Activated CD4-positive, alpha-beta T cell treated with anti-CD3 and anti-CD28 coated beads, Interleukin-2, amount 50 U/mL, for 24 hours (primary cell): ENCODE measurements around the gene RSPRY1.
"Not testable (repeated sequence)": the region's sequence is repeated elsewhere in the genome, so short reads cannot be mapped to it uniquely, and the experiment has no call there.

Source experiments
- DNase-seq, 2 donors: peaks; one replicate each; pipeline ENCODE4 v3.0.0-alpha.2; 2020; ENCODE audit warnings: low read depth in 1 of 2, low spot score in 1 of 2

Gene RSPRY1

DNA sequence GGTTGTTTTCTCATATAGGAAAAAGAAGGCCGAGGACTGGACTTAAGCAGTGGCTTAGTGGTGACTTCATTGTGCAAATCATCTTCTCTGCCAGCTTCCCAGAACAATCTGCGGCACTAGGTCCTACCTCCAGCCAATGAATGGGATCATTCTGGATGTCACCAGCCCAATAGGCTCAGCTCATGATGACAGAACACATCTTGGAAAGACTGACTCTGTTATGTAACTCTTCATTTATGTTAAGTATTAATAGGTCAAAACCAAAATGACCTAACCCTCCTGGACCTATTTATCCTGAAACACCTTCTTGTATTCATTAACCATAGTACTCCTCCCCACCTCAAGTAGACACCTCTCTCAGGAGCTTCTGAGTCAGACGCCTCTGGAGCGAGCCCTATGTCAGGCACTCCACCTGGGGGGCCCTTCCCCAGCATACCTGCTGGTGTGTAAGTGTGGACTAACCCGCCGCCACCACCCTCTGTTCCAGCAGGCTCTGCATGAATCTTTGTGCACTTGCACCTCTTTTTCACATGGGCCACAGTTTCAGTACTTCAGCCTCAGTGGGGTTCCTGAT lies 66.1 kb downstream of the RSPRY1 start:
- no peak for DNase-seq

GRCh38 chr16:57253466-57253865 lies 67.3 kb downstream of the RSPRY1 start:
- no peak for DNase-seq

- no peak for DNase-seq
Observed at GRCh38 chr16:57255686-57256415, 69.7 kb downstream of the RSPRY1 start.

DNA sequence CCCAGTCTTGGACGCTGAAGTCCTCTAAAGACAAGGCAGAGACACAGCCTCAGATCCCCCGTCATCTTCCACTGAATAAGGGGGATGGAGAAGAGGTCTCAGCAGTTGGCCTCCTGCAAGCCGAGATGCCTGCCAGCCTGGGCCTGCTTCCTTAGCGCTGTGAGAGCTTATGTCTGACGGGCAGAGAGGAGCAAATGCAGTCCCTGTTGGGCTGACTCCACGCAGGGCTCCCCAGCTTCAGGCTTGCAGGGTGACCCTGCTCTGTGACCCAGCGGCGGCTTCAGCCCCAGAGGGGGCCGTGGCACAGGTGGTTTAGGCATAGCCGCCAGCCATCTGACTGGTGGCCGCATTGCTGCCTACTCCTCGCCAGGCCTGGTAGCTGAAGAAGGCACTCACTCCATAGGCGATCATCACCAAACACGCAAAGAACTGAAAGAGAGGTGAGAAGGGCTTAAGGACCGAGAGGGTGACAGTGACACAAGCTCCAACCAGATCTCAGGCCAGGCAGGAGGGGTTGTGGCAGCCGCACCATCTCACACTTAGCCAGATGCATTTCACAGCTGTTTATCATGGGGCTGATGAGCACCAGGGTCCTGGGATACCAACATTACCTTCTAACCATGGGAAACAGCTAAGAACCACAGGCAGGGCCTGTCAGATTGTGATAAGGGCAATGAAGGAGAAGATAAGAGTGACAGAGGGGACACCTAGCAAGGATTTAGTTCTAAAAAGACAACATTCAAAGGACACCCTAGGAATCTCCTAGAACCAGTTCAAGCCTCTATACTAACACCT lies 70.7 kb downstream of the RSPRY1 start:
- no peak for DNase-seq

DNA sequence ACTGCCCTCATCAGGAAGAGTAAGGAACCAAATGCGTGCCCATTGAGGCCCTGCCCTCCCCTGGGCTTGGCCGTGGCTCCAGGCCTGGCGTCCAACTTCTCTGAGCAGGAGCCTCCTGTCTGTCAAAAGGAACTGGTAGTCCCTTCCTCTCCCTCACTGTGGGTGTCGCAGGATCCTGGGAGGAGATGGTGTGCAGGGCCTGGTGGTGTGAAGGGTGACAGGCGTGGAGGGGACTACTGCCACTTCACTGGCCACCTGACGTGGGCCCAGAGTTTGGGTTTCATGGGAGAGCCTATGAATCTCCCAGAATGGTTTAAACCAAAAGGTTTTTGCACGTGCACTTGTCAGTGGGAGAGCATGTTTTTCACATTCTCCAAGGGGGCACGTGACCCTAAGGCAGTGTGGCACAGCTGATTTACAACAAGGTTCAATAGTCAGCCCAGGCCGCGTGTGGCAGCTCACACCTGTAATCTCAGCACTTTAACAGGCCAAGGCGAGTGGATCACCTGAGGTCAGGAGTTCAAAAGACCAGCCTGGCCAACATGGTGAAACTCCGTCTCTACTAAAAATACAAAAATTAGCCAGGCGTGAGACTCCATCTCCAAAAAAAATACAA lies 71.4 kb downstream of the RSPRY1 start:
- no peak for DNase-seq

GRCh38 chr16:57258226-57258909 lies 72.2 kb downstream of the RSPRY1 start:
- no peak for DNase-seq

GRCh38 chr16:57258910-57259475 lies 72.9 kb downstream of the RSPRY1 start:
- no peak for DNase-seq

DNA sequence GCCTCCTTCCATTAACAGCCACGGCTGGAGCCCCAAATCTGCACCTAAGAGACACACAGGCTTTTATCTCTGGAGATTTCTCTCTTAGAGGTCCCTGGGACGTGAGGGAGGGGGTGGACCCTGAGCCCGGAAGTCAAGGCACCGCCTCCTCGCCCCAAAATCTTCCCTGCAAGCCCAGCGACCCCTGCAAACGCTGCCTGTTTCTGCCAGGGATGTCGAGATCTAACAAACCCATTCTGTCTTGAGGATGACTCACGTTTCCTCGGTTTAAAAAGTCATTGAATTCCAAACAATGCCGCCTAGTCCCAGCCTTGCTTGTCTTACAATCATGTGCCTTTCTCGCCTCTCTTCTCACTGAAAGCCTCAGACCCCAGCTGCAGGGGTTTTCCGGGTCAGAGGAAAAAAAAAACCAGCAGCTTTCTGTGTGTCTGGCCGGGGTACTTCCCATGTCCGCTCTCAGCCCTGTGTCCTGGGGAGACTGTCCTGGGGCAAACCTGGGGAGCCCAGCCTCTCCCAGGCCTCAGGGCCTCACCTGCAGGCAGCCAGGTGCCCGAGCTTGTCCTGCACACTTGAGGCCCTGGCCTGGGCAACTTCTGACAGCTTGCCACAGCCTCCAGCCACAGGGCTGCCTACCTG lies 74.3 kb downstream of the RSPRY1 start:
- DNase-seq = no peak

DNA sequence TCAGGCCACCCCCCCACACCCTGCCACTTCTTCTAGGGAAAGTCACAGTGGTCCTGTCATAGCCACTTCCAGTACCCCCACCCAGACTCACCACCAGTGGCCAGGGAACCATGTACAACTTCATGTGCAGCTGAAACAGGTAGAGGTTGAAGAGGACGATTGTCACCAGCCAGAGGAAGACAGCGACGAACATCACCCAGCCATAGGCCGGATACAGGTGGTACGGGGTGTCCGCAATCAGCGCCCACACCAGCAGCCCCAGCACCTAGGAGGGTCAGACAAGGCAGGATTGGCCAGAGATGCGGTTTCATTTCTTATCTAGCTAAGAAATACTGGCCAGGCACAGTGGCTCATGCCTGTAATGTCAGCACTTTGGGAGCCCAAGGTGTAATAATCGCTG lies 75.7 kb downstream of the RSPRY1 start:
- DNase-seq = no peak

DNA sequence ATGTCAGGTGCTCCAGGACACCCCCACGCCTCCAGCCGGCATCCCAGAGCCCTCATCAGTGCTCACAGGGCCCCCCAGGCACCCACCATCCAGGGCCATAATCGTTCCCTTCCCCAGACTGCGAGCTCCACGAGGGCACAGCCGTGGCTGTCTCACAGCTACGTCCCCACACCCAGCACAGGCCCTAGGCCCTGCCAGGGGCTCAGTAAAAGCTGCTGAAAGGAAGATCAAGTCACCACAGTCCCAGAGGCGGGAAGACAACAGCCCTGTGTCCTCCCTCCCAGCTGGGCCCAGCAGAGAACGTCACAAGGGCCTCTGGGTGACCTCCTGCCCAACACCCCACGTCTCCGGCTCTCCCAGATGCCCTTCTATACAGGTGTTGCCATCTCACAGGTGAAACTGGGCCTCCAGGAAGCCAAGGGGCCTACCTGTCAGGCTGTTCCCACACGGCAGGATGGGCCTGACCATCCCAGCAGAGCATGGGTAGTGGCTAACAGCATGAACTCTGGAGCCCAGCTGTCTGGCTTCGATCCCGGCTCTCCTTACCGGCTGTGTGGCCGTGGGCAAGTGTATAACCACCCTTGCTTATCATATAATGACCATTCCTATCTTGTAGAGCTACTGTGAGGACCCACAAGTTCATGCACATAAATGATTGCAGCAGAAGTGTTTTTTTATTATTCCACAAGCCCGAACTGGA lies 76.9 kb downstream of the RSPRY1 start:
- DNase-seq = no peak

- no peak for DNase-seq
Observed at GRCh38 chr16:57263541-57264351, 77.6 kb downstream of the RSPRY1 start.

GRCh38 chr16:57264381-57264780 lies 78.3 kb downstream of the RSPRY1 start:
- DNase-seq = no peak

DNA sequence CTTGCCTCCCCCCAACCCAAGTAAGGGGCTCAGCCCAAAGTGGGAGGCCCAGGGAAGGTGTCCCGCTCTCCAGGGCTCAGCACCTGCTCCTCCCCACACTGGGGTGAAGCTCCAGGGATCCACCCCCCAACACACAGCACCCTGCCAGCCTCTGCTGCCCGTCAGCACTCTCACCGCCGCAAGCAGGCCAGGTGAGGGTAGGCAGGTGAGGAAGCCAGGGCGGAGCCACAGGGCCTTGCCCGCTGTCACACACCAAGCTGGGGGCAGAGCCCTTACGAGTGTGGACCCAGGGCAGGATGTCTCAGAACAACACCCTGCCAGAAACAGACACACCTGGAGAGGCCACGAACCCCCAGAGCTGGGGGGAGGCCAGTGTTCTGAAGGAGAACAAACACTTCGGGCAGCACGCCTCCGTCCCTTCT lies 78.8 kb downstream of the RSPRY1 start:
- no peak for DNase-seq

DNA sequence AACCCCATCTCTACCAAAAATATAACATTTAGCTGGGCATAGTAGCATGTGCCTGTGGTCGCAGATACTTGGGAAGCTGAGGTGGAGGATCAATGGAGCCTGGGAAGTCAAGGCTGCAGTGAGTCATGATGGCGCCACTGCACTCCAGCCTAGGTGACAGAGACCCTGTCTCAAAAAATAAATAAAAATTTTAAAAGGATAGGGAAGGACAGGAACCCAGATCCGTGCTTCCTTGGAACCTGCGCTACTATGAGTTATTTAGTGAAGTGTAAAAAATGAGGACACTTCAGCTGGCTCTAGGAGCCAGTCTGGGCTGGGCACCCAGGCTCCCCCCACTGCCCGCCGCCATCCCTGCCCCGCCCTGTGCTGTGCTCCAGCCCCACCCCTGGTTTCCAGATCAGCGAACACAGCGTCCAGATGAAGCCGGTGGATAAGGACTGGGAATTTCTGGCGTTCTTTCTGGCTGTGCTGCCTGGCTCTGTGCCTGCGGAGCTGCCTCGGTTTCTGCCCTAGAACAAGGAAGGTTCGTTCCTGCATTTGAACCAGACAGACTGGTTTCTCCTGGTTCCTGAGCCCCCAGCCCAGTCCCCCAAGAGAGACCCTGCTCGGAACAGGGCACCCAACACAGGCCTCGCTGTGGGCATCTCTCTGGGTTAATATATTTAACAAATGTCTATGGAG lies 79.9 kb downstream of the RSPRY1 start:
- DNase-seq = no peak

- no peak for DNase-seq
Observed at GRCh38 chr16:57266531-57267260, 80.6 kb downstream of the RSPRY1 start.

DNA sequence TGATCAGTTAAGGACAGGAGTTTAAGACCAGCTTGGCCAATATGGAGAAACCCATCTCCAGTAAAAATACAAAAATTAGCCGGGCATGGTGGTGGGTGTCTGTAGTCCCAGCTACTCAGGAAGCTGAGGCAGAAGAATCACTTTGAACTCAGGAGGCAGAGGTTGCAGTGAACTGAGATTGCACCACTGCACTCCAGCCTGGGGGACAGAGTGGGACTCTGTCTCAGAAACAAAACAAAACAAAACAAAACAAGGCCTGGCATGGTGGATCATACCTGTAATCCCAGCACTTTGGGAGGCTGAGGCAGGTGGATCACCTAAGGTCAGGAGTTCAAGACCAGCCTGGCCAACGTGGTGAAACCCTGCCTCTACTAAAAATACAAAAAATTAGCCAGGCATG lies 81.2 kb downstream of the RSPRY1 start:
- not testable (repeated sequence) for DNase-seq
